H9 (cell line): ENCODE measurements around the gene PGLYRP2. TPM values are rescaled to one million over a fixed set of nuclear protein-coding genes. Genes with fewer than 3 reads are reported as not detected.

Experiments used
- DNase-seq: peaks from one replicate; pipeline ENCODE4 v3.0.0-alpha.2; 2017
- H2AFZ ChIP-seq: one replicate; pipeline ENCODE4 v1.6.1; 2013; ENCODE audit warnings: mild to moderate bottlenecking, low read length, control low read depth, moderate library complexity
- H2AK5ac ChIP-seq: 2 replicates; pipeline ENCODE4 v1.6.1; 2013; ENCODE audit warnings: low read length, control low read depth, mixed read lengths; ENCODE audit not compliant: insufficient read length
- H2BK120ac ChIP-seq: one replicate; pipeline ENCODE4 v1.6.1; 2013; ENCODE audit warnings: low read depth, mild to moderate bottlenecking, low read length, control low read depth, inconsistent platforms; ENCODE audit not compliant: poor library complexity, severe bottlenecking
- H2BK12ac ChIP-seq: 2 replicates; pipeline ENCODE4 v1.6.1; 2013; ENCODE audit warnings: low read length, control low read depth, mixed read lengths, low read depth; ENCODE audit not compliant: insufficient read length
- H2BK15ac ChIP-seq: 2 replicates; pipeline ENCODE4 v1.6.1; 2013; ENCODE audit warnings: low read depth, low read length, control low read depth
- H2BK20ac ChIP-seq: one replicate; pipeline ENCODE4 v1.6.1; 2013; ENCODE audit warnings: low read depth, mild to moderate bottlenecking, low read length, control low read depth, inconsistent platforms; ENCODE audit not compliant: poor library complexity, severe bottlenecking
- H2BK5ac ChIP-seq: 2 replicates; pipeline ENCODE4 v1.6.1; 2013; ENCODE audit warnings: low read length, control low read depth, mixed read lengths; ENCODE audit not compliant: insufficient read length
- H3K14ac ChIP-seq: 2 replicates; pipeline ENCODE4 v1.6.1; 2013; ENCODE audit warnings: low read length, control low read depth; ENCODE audit not compliant: insufficient read depth
- H3K18ac ChIP-seq: 2 replicates; pipeline ENCODE4 v1.6.1; 2013; ENCODE audit warnings: low read depth, mild to moderate bottlenecking, mixed read lengths, low read length, control low read depth; ENCODE audit not compliant: insufficient read length
- H3K23ac ChIP-seq: 2 replicates; pipeline ENCODE4 v1.6.1; 2013; ENCODE audit warnings: low read length, control low read depth, mixed read lengths, low read depth; ENCODE audit not compliant: insufficient read length
- H3K23me2 ChIP-seq: 2 replicates; pipeline ENCODE4 v1.6.1; 2013; ENCODE audit warnings: low read depth, mild to moderate bottlenecking, mixed read lengths, low read length, control low read depth; ENCODE audit not compliant: insufficient read length, poor library complexity, severe bottlenecking
- H3K27ac ChIP-seq: 2 replicates; pipeline ENCODE4 v1.5.1; 2013; ENCODE audit warnings: low read length, control low read depth, mixed read lengths, low read depth; ENCODE audit not compliant: insufficient read length
- H3K27me3 ChIP-seq: 2 replicates; pipeline ENCODE4 v1.6.1; 2013; ENCODE audit warnings: low read length, control low read depth, inconsistent platforms; ENCODE audit not compliant: insufficient read depth
- H3K4ac ChIP-seq: 2 replicates; pipeline ENCODE4 v1.6.1; 2013; ENCODE audit warnings: low read depth, mild to moderate bottlenecking, control low read depth, inconsistent platforms, low read length, moderate library complexity
- H3K4me1 ChIP-seq: 2 replicates; pipeline ENCODE4 v1.6.1; 2013; ENCODE audit warnings: low read length, control low read depth, inconsistent platforms; ENCODE audit not compliant: insufficient read depth
- H3K4me2 ChIP-seq: 2 replicates; pipeline ENCODE4 v1.6.1; 2013; ENCODE audit warnings: low read length, control low read depth, mixed read lengths; ENCODE audit not compliant: insufficient read length, insufficient read depth
- H3K56ac ChIP-seq: 2 replicates; pipeline ENCODE4 v1.6.1; 2013; ENCODE audit warnings: low read depth, mild to moderate bottlenecking, mixed read lengths, low read length, control low read depth; ENCODE audit not compliant: insufficient read length
- H3K79me1 ChIP-seq: 2 replicates; pipeline ENCODE4 v1.6.1; 2013; ENCODE audit warnings: low read depth, mild to moderate bottlenecking, moderate library complexity, low read length, control low read depth, inconsistent platforms; ENCODE audit not compliant: insufficient read depth, poor library complexity, severe bottlenecking
- H3K79me2 ChIP-seq: 2 replicates; pipeline ENCODE4 v1.6.1; 2013; ENCODE audit warnings: low read length, control low read depth, inconsistent platforms; ENCODE audit not compliant: insufficient read depth
- H3K9ac ChIP-seq: 2 replicates; pipeline ENCODE4 v1.6.1; 2013; ENCODE audit warnings: low read length, control low read depth, mixed read lengths; ENCODE audit not compliant: insufficient read length; ENCODE audit errors: extremely low read depth
- H3K9me3 ChIP-seq: one replicate; pipeline ENCODE4 v1.6.1; 2013; ENCODE audit warnings: low read depth, low read length, inconsistent platforms; ENCODE audit not compliant: control insufficient read depth
- H3T11ph ChIP-seq: one replicate; pipeline ENCODE4 v1.6.1; 2013; ENCODE audit warnings: mild to moderate bottlenecking, low read length, control low read depth, inconsistent platforms
- H4K20me1 ChIP-seq: one replicate; pipeline ENCODE4 v1.6.1; 2013; ENCODE audit not compliant: control insufficient read depth, insufficient read length, insufficient read depth
- H4K5ac ChIP-seq: 2 replicates; pipeline ENCODE4 v1.6.1; 2013; ENCODE audit warnings: low read depth, mild to moderate bottlenecking, mixed read lengths, low read length, control low read depth; ENCODE audit not compliant: insufficient read length
- H4K8ac ChIP-seq: replicated peaks from 2 replicates; pipeline ENCODE4 v1.6.1; 2013; ENCODE audit warnings: low read length, control low read depth, mixed read lengths, low read depth; ENCODE audit not compliant: insufficient read length
- H4K91ac ChIP-seq: 2 replicates; pipeline ENCODE4 v1.6.1; 2013; ENCODE audit warnings: low read depth, mild to moderate bottlenecking, moderate library complexity, mixed read lengths, low read length, control low read depth; ENCODE audit not compliant: insufficient read length
- H3K27ac Mint-ChIP-seq, 3 experiments: 2 replicates in 2 of 3; 3 replicates in 1 of 3; pipeline ENCODE4 v1.8.0; 2020 to 2021; ENCODE audit warnings: mixed read lengths in 3 of 3, mild to moderate bottlenecking in 1 of 3, moderate library complexity in 1 of 3
- H3K27me3 Mint-ChIP-seq: 2 replicates; pipeline ENCODE4 v1.8.0; 2021; ENCODE audit warnings: low read depth, mild to moderate bottlenecking, moderate library complexity, mixed read lengths
- H3K36me3 Mint-ChIP-seq, 3 experiments: 2 replicates in 2 of 3; 3 replicates in 1 of 3; pipeline ENCODE4 v1.8.0; 2020 to 2021; ENCODE audit warnings: low read depth in 3 of 3, mixed read lengths in 3 of 3; ENCODE audit not compliant: insufficient read depth in 1 of 3
- H3K4me1 Mint-ChIP-seq, 2 experiments: 2 replicates each; pipeline ENCODE4 v1.8.0; 2020; ENCODE audit warnings: mixed read lengths in 2 of 2
- H3K4me3 Mint-ChIP-seq, 2 experiments: 2 replicates in 1 of 2; 3 replicates in 1 of 2; pipeline ENCODE4 v1.8.0; 2020 to 2021; ENCODE audit warnings: mild to moderate bottlenecking in 2 of 2, mixed read lengths in 2 of 2, moderate library complexity in 1 of 2
- H3K9me3 Mint-ChIP-seq, 2 experiments: 2 replicates in 1 of 2; 3 replicates in 1 of 2; pipeline ENCODE4 v1.8.0; 2020; ENCODE audit warnings: mild to moderate bottlenecking in 2 of 2, mixed read lengths in 2 of 2, moderate library complexity in 1 of 2
- WGBS: extraction: QIAGEN DNeasy Blood & Tissue Kit; methylation state at CpG from one replicate; pipeline ENCODE4 v1.1.7; 2013; ENCODE audit warnings: missing lambda C conversion rate, low lambda C conversion rate, mixed read lengths; ENCODE audit not compliant: insufficient read length; ENCODE audit errors: extremely low coverage; 5-methylcytosine and 5-hydroxymethylcytosine counted together
- total RNA-seq: library from RNA; stranded (reverse); gene quantifications from 2 replicates; pipeline ENCODE4 v1.2.1, GENCODE V29; 2021
- TF ChIP-seq, protein P1 (sequence below): fragments of 200-600 bp; sonication (generic); conservative IDR thresholded peaks from 3 replicates; pipeline ENCODE4 v1.8.0; 2021; ENCODE audit warnings: antibody characterized with exemption, mild to moderate bottlenecking

Gene PGLYRP2
- total RNA-seq, 1 experiment from 2014 or later = not detected

DNA sequence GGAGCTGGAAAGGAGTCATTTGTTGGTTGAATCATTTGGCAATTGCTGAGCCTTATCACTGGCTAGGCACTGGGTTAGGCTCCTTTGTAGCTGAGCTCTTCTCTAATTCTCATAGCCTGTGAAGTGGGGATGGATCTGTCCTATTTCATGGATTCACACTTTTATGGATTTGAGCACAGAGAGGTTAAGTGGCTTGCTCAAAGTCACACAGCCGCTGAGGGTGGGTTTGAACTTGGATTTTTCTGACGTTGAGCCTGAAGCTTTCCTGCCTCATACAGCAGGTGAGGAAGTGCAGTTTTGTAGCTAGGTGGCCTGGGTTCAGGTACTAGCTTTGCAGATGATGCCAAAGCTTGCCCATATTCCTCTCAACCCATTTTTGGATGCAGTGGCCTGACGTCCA lies 48.4 kb upstream of the PGLYRP2 start:
- Histone ChIP-seq H4K5ac (no peak overlapping the region), H3K79me2 (no peaks in the 10 kb centered on the region), H4K20me1 (no peaks in the 10 kb centered on the region), H3K79me1 (no peaks in the 10 kb centered on the region), H2BK15ac (no peak overlapping the region), H3K27me3 (no peaks in the 10 kb centered on the region), H2BK5ac (no peak overlapping the region), H3K56ac (no peak overlapping the region), H2AFZ (no peak overlapping the region), H4K91ac (no peak overlapping the region), H3K9me3 (peaks cover 82% of the 10 kb centered on the region), H3K4me1 (no peaks in the 10 kb centered on the region), H3K4ac (no peak overlapping the region), H3K23me2 (no peaks in the 10 kb centered on the region), H3K18ac (no peak overlapping the region), H2BK12ac (no peak overlapping the region), H2BK120ac (no peak overlapping the region), H2BK20ac (no peak overlapping the region), H3K27ac (no peak overlapping the region), H3T11ph (no peak overlapping the region), H3K4me2 (no peak overlapping the region), H3K14ac (no peak overlapping the region), H4K8ac (no peak overlapping the region), H3K23ac (no peak overlapping the region), H2AK5ac (no peak overlapping the region), H3K9ac (no peak overlapping the region)
- Mint-ChIP-seq H3K27me3 (peaks cover 5% of the 10 kb centered on the region), H3K4me1 (no peaks in the 10 kb centered on the region), H3K36me3 (peaks cover 4 to 33% (median 8%) of the 10 kb centered on the region in 3 experiments; a peak in 4 of 7 replicates), H3K27ac (no peak overlapping the region), H3K9me3 (peaks cover 62 to 92% of the 10 kb centered on the region in 2 experiments), H3K4me3 (no peak overlapping the region)
- TF ChIP-seq, protein P1, sequence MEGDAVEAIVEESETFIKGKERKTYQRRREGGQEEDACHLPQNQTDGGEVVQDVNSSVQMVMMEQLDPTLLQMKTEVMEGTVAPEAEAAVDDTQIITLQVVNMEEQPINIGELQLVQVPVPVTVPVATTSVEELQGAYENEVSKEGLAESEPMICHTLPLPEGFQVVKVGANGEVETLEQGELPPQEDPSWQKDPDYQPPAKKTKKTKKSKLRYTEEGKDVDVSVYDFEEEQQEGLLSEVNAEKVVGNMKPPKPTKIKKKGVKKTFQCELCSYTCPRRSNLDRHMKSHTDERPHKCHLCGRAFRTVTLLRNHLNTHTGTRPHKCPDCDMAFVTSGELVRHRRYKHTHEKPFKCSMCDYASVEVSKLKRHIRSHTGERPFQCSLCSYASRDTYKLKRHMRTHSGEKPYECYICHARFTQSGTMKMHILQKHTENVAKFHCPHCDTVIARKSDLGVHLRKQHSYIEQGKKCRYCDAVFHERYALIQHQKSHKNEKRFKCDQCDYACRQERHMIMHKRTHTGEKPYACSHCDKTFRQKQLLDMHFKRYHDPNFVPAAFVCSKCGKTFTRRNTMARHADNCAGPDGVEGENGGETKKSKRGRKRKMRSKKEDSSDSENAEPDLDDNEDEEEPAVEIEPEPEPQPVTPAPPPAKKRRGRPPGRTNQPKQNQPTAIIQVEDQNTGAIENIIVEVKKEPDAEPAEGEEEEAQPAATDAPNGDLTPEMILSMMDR = no peak
- DNase-seq = no peak
- no CpG with 5 or more reads among the region's 3 CpGs for WGBS
